Stimulated activated CD8-positive, alpha-beta memory T cell treated with anti-CD3 and anti-CD28 coated beads, Interleukin-12 subunit alpha, Interleukin-12 subunit beta, amount 100 ng/mL, for 4 hours (primary cell): ENCODE results near the gene IDUA.

ENCODE experiments used
- DNase-seq: peaks from one replicate; pipeline ENCODE4 v3.0.0-alpha.2; 2020; ENCODE audit warnings: low read depth

Gene IDUA

DNA sequence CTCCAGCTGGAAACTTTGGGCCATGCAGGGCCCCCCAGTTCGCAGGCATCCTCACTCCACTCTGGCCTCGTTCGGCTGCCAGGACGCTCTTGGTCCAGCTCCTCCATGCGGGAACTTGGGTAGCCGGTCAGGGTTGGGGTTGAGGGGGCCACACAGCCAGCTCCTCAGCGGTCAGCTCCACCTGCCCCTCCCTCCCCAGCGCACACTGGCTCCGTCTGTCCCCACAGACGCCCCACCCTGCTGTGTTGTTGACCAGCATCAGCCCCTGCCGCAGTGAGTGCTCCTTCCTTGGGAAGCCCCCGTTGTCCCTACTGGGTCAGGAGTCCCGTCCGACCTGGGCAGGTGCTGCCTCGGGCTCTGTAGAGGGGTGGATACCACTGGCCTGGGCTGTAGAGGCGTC is 30.4 kb downstream of the IDUA start:
- no peak for DNase-seq

GRCh38 chr4:1017706-1018105 is 30.9 kb downstream of the IDUA start:
- DNase-seq: no peak

DNA sequence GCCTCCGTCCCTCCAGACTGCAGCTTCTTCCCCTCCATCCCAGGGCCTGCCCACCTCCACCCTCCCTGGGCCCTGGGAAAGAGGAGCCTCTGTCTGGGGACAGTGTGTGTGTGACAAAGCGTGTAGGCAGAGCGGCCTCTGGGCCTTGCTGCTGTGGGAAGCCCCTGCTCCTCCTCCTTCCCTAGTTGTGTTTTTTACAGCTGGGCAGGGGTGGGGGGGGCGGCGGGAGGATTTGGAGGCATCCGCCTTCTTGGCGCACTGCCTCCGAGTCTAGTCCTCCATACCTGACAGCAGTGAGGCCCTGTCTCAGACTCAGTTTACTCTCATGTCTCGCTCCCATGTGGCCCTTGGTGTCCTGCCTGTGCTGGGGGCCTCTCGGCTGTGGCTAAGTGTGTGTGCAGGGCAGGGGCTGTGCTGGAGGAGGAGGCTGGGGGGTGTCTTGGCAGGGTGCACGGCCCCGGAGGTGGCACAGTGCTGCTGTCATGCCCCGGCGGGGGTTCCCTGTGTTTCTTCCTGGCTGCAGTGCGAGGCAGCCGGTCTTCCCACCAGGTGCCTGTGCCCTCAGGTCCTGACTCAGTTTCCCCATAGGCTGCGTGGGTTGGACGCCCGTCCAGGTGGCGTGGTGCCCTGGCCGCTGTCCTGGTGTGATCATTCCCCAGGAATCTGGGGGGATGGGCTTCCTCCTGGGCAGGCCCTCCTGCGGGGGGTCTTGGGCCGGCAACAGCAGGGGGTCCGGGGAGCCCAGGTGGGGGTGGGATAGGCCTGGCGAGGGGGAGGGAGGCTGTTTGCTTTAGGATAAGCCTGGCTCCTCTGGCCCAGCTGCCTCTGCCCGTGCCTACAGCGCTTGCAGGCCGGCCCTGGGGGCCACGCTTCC is 31.5 kb downstream of the IDUA start:
- DNase-seq: no peak

GRCh38 chr4:1019320-1019719 is 32.5 kb downstream of the IDUA start:
- no peak for DNase-seq

DNA sequence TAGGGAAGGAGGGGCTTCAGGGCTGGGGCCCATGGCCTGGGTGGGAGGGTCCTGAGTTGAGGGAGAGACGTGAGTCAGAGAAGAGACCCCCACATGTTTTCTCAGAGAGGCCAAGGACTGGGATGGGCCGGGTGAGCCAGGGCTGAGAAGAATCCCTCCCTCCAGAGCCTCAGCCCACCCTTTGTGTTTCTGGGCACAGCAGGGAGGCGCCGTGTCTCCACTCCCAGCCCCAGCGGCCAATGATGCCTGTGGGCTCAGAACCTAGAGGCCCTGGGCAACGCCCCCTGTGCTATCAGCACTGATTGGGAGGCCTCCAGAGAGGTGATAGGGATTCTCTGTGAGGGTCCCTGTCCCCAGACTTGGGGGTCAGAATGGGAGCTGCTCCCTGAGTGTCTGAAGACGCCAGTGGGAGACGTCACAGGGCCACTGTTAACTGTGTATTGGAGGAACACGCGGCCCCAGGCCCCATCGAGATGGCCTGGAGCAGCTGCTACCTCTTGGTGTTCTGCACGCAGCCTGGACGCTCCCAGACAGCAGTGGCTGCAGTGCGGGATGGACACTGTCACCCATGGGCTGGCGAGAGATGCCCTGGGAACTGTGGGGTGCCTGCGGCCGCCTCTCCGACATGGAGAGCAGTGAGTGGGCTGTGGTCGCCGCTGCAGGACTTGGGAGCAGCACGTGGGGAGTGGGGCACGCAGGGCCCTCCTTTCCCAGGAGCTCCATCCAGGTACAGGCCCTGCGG is 33.1 kb downstream of the IDUA start:
- no peak for DNase-seq

- DNase-seq: no peak
These were observed 34.7 kb downstream of the IDUA start for GRCh38 chr4:1021386-1022050.

DNA sequence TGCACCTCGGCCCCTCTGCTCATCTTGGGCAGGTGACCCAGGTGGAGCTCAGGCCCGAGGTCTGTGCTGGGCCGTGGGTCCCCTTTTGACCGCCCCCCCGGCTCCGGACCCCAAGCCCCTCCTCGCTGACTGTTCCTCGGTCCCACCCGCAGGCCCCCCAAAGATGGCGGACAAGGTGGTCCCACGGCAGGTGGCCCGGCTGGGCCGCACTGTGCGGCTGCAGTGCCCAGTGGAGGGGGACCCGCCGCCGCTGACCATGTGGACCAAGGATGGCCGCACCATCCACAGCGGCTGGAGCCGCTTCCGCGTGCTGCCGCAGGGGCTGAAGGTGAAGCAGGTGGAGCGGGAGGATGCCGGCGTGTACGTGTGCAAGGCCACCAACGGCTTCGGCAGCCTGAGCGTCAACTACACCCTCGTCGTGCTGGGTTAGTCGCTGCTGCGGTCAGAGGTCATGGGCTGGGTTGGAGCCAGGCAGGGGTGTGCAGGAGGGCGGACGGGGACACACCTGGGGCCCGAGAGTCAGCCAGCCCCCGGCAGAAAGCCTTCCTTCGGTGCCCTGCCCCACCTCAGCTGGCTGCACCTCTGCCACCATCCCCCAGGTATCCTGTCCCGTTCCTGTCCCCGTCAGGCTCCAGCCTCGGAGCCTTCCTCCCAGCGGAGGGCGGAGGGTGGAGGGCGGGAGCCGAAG is 35.4 kb downstream of the IDUA start:
- no peak for DNase-seq

- no peak for DNase-seq
These were observed 35.9 kb downstream of the IDUA start for GRCh38 chr4:1022739-1023066.

- no peak for DNase-seq
These were observed 36.3 kb downstream of the IDUA start for GRCh38 chr4:1023075-1023640.

DNA sequence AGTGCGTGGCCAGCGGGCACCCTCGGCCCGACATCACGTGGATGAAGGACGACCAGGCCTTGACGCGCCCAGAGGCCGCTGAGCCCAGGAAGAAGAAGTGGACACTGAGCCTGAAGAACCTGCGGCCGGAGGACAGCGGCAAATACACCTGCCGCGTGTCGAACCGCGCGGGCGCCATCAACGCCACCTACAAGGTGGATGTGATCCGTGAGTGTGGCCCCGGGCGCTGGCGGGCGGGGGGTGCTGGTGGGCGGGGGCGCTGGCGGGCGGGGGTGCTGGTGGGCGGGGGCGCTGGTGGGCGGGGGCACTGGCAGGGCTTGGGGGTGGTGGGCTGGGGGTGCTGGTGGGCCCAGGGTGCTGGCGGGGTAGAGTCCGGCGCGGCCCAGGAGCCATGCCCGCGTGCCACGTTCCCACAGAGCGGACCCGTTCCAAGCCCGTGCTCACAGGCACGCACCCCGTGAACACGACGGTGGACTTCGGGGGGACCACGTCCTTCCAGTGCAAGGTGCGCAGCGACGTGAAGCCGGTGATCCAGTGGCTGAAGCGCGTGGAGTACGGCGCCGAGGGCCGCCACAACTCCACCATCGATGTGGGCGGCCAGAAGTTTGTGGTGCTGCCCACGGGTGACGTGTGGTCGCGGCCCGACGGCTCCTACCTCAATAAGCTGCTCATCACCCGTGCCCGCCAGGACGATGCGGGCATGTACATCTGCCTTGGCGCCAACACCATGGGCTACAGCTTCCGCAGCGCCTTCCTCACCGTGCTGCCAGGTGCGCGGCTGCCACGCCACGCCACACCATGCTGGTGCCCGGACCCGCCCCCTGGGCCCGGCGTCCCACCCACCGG is 37.3 kb downstream of the IDUA start:
- DNase-seq: no peak

- no peak for DNase-seq
These were observed 38.2 kb downstream of the IDUA start for GRCh38 chr4:1024882-1025545.

- DNase-seq: no peak
These were observed 39.3 kb downstream of the IDUA start for GRCh38 chr4:1026115-1026514.

- DNase-seq: no peak
These were observed 40.5 kb downstream of the IDUA start for GRCh38 chr4:1027219-1027914.

GRCh38 chr4:1027915-1028238 is 41.0 kb downstream of the IDUA start:
- DNase-seq: no peak

DNA sequence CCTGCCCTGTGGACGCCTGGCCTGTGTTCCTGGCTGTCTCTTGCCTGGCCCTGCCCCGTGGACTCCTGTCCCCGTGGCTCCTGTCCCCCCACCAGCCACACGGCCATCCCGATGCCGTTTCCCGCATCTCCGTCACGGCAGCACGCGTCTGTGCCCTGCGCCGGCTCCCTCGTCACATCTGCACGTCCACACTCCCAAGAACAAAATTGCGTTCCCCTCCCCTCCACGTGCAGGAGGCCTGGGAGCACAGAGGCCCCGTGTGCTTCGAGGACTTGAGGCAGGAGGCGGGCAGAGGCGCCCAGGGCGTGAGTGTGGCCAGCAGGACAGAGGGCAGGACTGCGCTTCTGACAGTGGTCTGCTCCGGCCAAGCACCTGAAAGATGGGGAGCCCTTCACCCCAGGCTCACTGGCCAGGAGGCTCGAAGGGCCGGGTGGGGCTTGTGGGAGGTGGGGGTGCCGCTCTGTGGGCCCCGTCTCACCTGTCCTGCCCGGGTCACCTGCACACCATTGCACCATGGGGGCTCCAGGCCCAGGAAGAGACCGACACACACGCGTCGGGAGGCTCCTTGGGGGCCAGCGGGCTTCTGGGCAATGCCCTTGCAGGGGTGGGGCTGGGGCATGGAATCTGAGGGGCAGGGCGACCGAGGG is 41.9 kb downstream of the IDUA start:
- no peak for DNase-seq

DNA sequence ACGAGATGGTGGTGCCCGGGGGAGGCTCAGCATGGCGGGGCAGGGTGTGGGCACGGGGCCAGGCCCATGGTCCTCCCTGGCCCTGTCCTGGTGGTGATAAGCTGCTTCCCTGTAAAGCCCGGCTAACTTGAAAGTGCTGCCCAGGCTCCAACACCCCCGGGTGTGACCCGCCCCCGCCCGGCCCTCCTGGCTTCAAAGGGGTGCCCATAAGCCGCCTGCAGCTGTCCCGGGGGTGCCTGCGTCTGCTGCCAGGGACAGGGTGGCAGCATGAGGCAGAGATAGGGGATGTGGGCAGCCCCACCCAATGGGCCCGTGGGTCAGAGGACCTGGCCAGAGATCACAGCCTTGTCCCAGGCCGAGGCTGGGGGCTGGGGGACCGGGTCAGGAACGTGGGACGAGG is 42.7 kb downstream of the IDUA start:
- DNase-seq: no peak

- no peak for DNase-seq
These were observed 43.2 kb downstream of the IDUA start for GRCh38 chr4:1030031-1030430.

DNA sequence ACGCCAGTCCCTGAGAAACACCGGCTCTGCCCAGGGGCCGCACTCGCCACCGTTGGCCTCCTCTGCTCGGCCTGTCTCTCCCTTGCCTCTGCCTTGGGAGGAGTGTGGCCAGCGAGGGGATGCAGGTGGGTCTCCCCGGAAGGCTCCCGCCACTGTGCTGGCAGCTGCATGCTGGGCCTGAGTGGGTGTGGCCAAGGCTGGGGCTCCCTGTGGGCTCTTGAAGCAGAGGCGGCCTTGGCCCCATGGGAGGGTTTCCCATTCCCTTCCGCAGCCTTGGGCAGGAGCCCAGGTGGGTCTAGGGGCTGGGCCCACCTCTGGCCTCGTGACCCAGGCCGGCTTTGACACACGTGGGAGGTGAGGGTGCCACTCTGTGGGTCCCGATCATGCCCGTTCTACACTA is 43.7 kb downstream of the IDUA start:
- DNase-seq: no peak

- DNase-seq: no peak
These were observed 44.5 kb downstream of the IDUA start for GRCh38 chr4:1031346-1031745.
